HG02798 (cell line): Measurements from ENCODE around the gene JPT2.

ENCODE experiments used
- ATAC-seq: cut with Tn5 transposase; IDR thresholded peaks from one replicate; pipeline ENCODE4 v1.9.1; 2021; ENCODE audit warnings: mild to moderate bottlenecking; ENCODE audit not compliant: unreplicated experiment, poor library complexity

Gene JPT2

DNA sequence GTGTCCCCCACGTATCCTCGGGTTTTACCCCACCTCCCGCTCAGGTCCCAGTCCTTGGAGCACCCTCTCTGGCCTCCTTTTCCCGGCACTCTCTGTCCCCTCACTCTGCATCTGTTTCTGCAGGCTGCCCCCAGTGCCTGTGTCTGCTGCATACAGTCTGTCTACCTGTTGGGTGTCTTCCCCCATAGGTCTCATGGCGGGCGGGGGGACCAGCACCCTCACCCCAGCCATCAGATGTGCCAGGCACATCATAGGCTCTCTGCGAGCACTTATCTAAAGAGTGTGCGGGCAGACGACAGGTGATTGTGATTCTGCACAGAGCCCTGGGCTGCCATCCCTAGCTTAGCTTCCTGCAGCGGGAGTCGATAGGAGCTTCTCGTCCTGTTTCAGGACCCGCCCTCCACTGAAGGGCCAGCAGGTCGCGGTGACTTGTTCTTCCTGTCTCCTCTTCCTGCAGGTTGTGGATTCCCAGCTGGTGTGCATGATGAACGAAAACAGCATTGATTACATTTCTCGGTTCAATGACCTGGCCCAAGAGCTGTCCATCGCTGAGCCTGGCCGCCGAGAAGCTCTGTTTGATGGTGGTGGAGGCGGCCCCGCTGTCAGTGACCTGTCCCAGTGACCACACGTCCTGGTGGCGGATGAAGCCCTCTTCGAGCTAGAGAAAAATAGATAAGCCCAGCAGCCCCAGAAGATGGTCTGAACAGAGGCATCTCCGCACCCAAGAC, 4.5 kb upstream of the JPT2 start:
- ATAC-seq, result no peak

DNA sequence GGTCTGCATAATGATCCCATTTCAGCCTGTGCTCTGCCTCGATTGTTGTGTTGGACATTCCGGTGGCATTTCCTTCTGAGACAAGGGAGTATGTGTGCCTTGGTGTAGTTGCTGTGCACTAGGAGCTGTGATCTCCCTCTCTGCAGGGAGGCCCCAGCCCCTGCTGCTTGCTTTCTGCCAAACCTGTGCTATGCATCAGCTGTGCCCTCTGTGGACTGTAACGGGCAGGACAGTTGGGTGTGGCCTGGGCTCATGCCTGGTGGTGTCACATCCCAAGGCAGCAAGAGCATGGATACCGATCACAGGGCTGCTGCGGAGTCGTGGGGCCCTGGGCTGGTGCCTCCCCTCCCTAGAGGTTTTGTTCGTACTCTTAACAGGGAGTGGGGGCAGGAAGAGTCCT, 3.8 kb upstream of the JPT2 start:
- no peak for ATAC-seq

DNA sequence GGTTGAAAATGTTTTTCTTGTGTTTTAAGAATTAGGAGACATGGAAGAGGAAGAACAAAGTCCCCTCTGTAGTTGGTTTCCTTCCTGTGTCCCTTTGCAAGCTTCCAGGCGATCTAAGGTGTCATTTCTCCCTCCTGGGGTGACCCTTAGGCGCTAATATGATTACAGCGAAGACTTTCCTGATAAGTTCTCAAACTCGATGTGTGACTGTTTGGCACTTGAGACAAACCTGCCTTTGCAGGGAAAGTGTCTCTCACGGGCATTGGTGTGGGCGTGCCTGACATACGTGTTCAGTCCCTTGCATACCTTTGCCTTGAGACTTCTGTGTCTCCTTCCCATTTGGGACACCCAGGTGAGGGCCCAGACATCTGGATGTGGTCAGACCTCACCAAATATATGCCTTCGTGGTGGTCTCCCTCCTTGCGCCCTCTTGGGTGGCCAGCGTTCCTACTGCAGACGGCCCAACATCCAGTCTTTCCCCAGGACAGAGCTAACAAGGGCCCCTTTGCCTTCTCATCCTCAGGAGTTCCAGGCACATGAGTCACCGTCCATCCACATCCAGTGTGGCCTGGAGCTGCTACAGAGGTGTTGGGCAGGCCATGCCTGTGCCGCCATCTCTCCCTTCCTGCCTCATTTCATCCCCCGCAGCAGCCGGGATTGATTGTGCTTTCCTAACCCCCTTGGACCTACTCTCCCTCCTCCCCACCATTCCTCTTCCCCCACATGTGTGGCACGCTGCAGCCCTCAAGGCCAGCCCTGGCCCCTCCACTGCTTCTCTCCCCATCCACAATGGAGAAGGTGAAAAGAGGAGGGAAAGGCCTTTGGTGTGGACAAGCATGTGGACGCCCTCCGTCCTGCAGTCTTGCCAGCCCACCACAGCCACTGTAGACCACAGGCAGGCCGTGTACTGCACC, 3.1 kb upstream of the JPT2 start:
- ATAC-seq, result no peak

DNA sequence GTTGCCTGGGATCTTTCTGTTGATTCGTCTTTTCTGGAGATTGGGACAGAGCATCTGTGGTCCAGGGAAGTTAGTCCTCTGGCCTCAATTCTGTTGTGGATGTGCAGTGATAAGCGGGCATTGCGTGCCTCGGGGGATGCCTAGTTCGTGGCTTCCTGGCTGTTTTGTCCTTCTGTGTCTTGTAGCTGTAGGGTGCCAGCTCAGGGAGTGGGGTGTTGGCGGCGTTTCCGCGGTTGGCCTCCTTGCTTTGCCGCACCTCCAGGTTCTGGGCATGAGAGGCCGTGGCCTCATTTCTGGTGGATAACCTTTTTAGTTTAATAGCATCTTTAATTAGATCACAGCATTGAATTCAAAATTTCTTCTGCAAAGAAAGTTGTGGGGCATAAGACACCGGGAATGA, 1.4 kb upstream of the JPT2 start:
- ATAC-seq, result no peak

DNA sequence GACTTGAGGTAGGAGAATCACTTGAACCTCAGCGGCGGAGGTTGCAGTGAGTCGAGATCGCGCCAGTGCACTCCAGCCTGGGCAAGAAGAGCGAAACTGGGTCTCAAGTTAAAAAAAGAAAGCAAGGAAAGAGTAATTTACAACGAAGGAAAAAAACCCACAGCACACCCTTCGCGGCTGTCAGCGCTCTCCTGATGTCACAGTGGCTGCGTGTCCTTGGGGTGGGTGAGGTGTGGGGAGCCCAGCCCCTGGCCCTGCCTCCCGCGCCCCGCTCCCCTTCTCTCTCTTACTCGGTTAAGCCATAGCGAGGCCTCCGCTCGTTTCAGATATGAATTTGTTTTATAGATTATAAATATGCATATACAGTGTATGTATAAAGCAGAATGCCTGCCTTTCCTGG, 740 bp upstream of the JPT2 start:
- no peak for ATAC-seq

DNA sequence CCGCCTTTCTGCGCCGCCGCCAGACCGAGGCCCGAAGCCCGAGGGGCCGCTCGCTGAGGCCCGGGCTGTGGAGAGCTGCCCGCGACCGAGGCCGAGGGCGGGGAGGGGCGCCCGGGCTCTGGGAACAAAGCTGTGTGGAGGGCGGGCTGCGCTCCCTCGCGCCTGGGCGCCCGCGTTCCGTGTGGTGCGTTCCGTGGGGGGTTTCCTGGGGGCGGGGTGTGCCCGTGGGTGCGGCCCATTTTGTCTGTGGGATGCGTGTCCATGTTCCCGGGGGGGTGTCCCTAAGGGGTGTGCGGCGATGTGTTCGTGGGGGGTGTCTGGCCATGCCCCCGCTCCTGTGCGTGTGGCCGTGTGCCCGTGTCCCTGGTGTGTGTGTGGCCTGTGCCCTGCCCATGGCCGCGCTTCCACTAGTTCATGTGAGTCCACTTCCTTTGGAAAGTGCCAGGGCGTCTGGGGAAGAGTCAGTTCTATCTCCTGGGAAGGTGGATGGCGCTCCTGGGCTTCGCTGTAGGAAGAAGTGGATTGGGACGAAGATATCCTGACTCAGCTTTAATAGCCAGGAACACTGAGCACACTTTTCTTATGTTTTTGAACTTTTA, 520 bp downstream of the JPT2 start:
- ATAC-seq, result no peak

DNA sequence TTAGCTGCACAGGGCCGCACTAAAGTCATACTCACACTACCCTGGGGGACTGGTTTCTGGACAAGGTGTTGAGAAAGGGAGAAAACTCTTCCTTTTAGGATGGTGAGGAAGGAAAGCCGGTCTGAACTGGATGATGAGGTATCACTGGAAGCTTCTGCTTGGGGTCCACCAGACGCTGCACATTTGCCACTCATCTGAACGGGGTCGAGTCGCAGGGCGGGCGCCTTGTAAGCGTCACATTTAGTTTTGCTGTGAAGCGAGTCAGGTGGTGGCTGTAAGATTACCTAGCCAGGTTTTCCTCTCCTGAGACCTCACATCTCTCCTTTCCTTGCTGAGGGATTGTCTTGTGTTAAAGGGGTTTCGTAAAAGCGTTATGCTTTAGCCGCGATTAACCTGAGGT, 2.3 kb downstream of the JPT2 start:
- ATAC-seq, result no peak

DNA sequence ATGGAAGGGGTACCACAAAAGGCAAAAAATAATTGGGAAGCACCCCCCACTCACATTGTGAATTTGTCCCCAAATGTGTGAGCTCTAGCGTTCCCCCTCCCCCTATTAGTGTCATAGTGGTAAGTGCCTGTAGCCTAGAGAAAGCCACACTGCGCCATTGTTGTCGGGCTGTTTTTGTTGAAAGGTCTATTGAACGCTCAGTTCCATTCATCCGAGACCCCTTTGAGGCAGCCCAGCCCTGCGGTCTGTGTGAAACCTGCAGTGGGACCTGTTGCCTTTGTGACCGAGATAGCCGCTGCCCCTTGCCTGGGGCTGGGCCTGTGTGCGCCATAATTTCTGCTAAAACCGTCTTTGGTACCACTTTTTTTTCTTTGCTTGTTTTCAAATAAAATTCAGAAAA, 3.0 kb downstream of the JPT2 start:
- no peak for ATAC-seq

DNA sequence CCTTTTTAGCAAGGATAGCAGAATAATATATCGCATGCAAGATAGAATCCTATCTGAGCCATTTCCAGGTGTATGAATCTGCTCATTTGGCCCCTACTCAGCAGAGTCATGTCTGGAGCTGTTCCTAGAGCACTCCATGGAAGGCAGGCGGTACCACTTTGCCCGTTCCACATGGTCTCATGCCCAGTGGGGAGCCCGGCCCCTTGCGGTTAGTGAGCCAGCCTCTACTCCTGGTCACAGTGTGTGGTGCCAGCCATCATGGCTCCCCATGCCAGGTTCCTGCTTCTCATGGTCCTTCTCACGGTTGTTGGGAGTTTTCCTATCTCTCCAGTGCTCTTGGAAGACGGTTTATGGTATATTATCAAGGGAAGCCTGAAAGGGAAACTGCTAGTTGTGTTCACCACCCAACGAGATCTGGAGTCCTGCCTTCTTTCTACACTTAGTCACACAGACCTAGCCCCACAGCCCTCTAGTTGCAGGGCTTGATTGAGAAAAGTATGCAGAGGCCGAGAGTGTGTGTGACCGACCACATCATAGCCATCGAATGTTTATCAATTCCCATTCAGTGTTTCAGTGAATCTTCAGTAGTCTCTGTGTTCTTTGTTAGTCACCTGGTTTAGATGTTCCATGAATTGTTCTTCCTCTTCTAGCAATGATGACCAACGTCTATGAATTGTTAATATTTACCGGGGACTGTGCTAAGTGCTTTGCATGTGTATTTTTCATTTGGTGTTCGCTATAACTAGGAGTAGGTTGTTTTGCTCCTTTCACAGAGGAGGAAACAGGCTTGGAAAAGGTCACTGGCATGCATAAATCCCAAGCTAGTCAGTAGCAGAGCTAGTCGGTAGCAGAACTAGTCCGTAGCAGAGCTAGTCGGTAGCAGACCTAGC, 9.6 kb downstream of the JPT2 start:
- ATAC-seq, result no peak

DNA sequence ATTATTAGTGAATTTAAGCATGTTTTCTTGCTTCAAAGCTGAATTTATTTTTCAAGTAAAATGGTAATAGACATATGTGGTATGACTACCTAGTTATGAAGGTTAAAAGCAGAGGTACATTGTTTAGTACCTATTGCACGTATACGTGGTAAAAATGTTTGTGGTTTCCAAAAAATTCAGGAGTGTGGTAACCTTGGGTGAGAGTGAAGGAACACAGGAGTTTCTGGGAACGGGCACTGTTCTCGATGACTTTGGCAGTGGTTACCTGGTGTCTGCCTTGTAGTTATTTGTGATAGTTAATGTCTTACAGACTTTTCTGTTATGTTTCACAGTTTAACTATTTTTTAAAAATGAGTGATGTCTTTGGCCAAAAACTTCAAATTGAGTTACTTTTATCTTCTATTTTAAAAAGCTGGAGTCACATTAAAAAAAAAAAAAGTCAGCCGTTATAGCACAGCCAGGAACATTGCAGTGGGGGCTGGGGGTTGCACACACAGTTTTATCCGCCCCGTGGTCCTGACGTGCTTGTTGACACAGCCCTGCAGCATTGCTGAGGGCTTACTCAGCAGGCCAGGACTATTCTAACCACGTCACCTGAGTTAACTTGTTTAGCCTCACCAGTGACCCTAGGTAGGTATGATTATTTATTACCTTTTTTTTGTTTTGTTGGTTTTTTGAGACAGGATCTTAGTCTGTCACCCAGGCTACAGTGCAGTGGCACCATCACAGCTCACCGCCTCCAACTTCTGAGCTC, 10.9 kb downstream of the JPT2 start:
- ATAC-seq, result no peak

DNA sequence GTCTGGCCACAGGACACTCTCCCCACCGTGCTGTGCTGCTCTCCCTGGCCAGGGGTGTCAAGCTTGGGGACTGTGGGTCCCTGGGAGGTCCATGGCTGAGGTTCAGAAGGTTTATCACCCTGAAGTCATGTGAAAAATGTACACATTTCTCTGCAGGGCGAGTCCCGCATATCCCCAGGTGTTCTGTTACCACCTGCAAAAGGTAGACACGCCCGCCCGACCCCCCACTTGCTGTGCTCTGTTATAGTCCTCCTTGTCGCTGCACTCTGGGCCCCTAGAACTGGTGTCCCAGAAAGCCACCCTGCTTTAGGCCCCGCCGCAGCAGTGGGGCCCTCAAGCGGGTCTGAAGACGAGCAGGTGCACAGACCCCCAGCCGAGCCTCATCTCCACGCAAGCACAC, 11.8 kb downstream of the JPT2 start:
- no peak for ATAC-seq

DNA sequence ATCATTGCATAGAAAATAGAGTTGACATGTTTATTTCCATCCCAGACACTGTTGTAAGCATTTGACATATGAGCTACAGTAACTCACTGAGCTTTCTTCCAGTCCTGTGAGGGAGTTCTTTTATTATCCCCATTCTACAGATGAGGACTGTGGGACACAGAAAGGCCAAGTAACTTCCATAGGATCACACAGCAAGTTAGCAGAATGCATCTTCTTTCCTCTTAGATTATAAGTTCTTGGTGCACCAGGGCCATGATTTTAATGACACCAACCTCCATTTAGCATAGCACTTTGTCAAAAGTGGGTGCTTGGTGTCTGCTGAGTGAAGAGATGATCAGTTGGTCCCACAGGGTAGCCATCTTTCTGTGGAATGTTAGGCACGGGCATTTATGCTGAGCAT, 12.7 kb downstream of the JPT2 start:
- ATAC-seq, result no peak

DNA sequence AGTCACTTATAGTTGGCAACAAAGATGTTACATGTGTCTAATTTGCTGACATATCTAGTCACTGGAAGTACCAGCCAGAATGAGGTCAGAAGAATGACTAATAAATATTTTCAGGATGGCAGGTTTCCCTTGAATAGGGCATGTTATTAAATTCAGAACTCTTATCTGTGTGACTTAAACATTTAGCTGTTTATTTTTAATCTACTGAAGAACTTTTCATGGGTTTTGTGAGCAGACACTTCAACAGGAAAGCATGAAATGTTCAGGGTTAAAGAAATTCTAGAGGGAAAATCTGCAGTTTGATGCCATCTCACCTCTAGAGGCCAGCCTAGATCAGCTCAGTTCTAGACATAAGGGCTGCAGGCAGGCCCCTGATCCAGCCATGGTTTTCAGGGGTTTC, 13.2 kb downstream of the JPT2 start:
- ATAC-seq, result no peak

DNA sequence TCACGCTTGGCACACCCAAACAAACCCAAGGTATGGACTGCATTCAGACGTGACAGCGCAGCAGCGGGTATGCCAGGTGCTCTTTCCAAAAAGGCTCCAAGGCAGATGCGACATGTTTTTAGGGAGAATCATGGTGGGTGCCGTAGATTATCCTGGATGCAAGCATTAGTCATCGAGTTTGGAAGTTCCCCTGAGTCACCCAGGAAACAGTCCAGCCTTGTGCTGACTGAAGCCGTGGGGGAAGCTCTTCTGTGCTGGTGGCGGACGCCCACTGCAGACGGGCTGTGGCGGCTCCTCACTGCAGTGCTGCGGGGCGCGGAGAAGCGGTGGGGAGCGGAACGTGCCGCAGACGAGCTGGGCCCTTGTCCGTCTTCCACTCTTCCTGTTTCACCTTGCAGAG, 13.9 kb downstream of the JPT2 start:
- ATAC-seq, result no peak

DNA sequence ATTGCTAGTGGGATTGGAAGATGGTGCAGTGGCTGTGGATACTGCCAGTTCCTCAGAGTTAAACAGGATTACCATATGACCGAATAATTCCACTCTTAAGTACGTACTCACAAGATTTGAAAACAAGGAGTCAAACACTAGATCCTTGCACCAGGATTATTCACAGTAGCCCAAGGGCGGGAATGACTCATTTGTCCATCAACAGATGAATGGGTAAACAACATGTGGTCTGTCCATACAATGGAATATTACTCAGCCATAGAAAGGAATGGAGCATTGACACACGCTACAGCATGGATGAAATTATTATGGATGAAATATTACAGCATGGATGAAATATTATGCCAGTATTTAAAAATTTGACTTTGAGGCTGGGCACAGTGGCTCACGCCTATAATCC, 18.8 kb downstream of the JPT2 start:
- no peak for ATAC-seq

DNA sequence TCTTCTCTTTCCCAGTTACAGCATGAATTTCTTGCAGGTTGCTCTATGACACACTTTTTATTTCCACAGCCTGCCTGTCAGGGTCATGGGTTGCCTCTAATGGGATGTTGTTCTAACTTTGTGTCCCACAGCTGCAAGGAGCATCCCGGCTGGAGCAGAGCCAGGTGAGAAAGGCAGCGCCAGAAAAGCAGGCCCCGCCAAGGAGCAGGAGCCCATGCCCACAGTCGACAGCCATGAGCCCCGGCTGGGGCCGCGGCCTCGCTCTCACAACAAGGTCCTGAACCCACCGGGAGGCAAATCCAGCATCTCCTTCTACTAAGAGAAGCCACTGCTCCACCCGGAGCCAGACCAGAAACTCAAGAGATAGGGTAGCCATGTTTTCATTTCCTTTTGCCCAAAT, 20.6 kb downstream of the JPT2 start:
- ATAC-seq, result no peak

DNA sequence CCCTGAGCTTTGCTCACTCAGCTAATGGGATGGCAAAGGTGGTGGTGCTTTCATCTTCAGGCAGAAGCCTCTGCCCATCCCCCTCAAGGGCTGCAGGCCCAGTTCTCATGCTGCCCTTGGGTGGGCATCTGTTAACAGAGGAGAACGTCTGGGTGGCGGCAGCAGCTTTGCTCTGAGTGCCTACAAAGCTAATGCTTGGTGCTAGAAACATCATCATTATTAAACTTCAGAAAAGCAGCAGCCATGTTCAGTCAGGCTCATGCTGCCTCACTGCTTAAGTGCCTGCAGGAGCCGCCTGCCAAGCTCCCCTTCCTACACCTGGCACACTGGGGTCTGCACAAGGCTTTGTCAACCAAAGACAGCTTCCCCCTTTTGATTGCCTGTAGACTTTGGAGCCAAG, 22.2 kb downstream of the JPT2 start:
- no peak for ATAC-seq

DNA sequence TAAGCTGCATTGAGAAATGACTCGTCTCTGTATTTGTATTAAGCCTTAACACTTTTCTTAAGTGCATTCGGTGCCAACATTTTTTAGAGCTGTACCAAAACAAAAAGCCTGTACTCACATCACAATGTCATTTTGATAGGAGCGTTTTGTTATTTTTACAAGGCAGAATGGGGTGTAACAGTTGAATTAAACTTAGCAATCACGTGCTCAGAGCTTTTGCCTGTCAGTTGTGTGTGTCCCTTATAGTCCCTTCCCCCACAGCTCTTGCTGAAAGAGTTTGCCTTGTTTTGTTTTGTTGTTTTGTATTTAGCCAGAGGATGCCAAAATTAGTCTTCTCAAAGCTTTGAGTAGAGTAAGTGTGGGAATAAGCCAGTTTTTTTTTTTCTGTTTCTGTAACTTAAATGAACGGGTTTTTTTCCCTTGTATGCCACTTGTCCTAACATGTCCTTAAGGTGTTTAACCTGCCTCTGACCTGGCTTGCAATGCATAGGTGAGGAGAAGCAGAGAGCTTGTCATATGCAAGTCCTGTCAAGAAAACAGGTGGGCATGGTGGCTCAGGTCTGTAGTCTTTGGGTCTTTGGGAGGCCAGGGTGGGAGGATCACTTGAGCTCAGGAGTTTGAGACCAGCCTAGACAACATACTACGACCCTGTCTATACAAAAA, 23.3 kb downstream of the JPT2 start:
- ATAC-seq, result no peak

DNA sequence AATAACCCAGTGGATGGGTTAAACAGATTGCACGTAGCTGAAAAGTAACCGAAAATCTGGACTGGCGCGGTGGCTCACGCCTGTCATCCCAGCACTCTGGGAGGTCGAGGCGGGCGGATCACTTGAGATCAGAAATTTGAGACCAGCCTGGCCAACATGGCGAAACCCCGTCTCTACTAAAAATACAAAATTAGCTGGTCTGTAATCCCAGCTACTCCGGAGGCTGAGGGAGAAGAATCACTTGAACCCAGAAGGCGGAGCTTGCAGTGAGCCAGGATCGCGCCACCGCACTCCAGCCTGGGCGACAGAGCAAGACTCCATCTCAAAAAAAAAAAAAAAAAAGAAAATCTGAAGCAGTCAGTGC, 27.2 kb downstream of the JPT2 start:
- peak; percentile 9 for ATAC-seq
